SK-N-SH (cell line): ENCODE measurements around the gene IFIT5.

Experiments
- EP300 ChIP-seq, 2 experiments: IDR thresholded peaks; 2 replicates each; pipeline versions ENCODE4 v1.4.0 to v1.6.1; 2012; ENCODE audit warnings: borderline replicate concordance in 1 of 2, low read depth in 1 of 2, low read length in 1 of 2
- EZH2phosphoT487 ChIP-seq: fragments of 200-600 bp; sonication (generic); IDR thresholded peaks from 2 replicates; pipeline ENCODE4 v1.6.1; 2017; ENCODE audit warnings: low read depth, mixed run types, mild to moderate bottlenecking, antibody characterized with exemption, moderate library complexity, borderline replicate concordance
- FOSL2 ChIP-seq: IDR thresholded peaks from 2 replicates; pipeline ENCODE4 v1.4.0; 2012; ENCODE audit warnings: low read depth, mild to moderate bottlenecking, moderate library complexity, borderline replicate concordance
- GABPA ChIP-seq: IDR thresholded peaks from 2 replicates; pipeline ENCODE4 v1.4.0; 2012; ENCODE audit warnings: low read depth, mild to moderate bottlenecking
- GATA2 ChIP-seq: sonication (generic); formaldehyde crosslinking; IDR thresholded peaks from 2 replicates; pipeline ENCODE4 v1.5.0; 2020; ENCODE audit warnings: mild to moderate bottlenecking, missing genetic modification reagents
- MEF2A ChIP-seq: IDR thresholded peaks from 2 replicates; pipeline ENCODE4 v1.4.0; 2012; ENCODE audit warnings: low read depth, borderline replicate concordance
- POLR2AphosphoS5 ChIP-seq: IDR thresholded peaks from 2 replicates; pipeline ENCODE4 v1.6.1; 2012; ENCODE audit warnings: low read depth, low read length
- RCOR1 ChIP-seq: fragments of 150-350 bp; IDR thresholded peaks from 2 replicates; pipeline ENCODE4 v1.6.1; 2017; ENCODE audit warnings: antibody characterized with exemption, low read length
- YY1 ChIP-seq: IDR thresholded peaks from 2 replicates; pipeline ENCODE4 v1.4.0; 2012; ENCODE audit warnings: low read depth, mild to moderate bottlenecking
- TF ChIP-seq, protein P1 (sequence below): IDR thresholded peaks from 2 replicates; pipeline ENCODE4 v1.4.0; 2012; ENCODE audit warnings: low read depth
- TF ChIP-seq, protein P2 (sequence below): fragments of 200-600 bp; sonication (generic); IDR thresholded peaks from 2 replicates; pipeline ENCODE4 v1.6.1; 2017; ENCODE audit warnings: antibody characterized with exemption, mild to moderate bottlenecking, moderate library complexity
- TF ChIP-seq, protein P3 (sequence below): IDR thresholded peaks from 2 replicates; pipeline ENCODE4 v1.6.1; 2012; ENCODE audit warnings: mild to moderate bottlenecking, low read depth, low read length, moderate library complexity
- TF ChIP-seq, protein P4 (sequence below): IDR thresholded peaks from 2 replicates; pipeline ENCODE4; 2012

DNA sequence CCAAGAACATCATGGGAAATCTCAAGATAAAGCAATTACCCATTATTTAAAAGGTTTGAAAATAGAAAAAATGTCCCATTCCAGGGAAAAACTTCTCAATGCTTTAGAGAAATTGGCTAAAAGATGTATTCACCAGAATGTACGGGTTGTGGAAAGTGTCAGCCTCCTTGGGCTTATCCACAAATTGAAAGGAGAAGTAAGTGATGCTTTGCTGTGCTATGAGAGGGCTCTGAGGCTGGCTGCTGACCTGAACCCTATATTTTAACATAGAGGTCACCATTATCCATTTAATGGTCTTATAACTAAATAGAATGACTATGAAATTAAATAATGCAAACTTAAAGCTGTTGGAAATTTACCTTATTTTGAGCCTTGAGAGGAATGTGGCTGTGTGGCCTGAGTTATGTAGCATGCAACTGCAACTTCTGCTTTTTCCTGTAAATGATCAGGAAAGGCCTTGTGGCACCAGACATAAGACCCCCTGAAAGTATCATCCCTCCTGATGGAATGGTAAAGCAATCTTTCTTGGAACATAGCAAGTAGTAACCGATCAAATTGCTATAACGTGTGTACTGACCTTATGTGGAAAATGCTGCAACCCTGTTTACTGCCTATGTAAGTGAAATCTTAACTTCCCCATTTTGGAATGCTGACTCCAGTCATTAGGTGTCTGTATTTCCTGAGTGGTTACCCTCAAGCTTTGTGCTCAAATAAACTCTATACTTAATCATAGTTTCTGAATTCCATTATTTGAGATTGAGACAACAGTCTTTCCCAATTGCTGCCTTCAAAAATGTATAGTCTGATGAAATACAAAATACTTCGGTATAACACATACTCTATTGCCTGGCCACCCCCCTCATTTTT is 29.7 kb upstream of the IFIT5 start:
- TF ChIP-seq, protein P1, sequence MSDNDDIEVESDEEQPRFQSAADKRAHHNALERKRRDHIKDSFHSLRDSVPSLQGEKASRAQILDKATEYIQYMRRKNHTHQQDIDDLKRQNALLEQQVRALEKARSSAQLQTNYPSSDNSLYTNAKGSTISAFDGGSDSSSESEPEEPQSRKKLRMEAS: no peak
- TF ChIP-seq POLR2AphosphoS5: no peak
- no peak for TF ChIP-seq MEF2A
- TF ChIP-seq, protein P2, sequence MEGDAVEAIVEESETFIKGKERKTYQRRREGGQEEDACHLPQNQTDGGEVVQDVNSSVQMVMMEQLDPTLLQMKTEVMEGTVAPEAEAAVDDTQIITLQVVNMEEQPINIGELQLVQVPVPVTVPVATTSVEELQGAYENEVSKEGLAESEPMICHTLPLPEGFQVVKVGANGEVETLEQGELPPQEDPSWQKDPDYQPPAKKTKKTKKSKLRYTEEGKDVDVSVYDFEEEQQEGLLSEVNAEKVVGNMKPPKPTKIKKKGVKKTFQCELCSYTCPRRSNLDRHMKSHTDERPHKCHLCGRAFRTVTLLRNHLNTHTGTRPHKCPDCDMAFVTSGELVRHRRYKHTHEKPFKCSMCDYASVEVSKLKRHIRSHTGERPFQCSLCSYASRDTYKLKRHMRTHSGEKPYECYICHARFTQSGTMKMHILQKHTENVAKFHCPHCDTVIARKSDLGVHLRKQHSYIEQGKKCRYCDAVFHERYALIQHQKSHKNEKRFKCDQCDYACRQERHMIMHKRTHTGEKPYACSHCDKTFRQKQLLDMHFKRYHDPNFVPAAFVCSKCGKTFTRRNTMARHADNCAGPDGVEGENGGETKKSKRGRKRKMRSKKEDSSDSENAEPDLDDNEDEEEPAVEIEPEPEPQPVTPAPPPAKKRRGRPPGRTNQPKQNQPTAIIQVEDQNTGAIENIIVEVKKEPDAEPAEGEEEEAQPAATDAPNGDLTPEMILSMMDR: no peak
- TF ChIP-seq RCOR1: no peak
- TF ChIP-seq, protein P3, sequence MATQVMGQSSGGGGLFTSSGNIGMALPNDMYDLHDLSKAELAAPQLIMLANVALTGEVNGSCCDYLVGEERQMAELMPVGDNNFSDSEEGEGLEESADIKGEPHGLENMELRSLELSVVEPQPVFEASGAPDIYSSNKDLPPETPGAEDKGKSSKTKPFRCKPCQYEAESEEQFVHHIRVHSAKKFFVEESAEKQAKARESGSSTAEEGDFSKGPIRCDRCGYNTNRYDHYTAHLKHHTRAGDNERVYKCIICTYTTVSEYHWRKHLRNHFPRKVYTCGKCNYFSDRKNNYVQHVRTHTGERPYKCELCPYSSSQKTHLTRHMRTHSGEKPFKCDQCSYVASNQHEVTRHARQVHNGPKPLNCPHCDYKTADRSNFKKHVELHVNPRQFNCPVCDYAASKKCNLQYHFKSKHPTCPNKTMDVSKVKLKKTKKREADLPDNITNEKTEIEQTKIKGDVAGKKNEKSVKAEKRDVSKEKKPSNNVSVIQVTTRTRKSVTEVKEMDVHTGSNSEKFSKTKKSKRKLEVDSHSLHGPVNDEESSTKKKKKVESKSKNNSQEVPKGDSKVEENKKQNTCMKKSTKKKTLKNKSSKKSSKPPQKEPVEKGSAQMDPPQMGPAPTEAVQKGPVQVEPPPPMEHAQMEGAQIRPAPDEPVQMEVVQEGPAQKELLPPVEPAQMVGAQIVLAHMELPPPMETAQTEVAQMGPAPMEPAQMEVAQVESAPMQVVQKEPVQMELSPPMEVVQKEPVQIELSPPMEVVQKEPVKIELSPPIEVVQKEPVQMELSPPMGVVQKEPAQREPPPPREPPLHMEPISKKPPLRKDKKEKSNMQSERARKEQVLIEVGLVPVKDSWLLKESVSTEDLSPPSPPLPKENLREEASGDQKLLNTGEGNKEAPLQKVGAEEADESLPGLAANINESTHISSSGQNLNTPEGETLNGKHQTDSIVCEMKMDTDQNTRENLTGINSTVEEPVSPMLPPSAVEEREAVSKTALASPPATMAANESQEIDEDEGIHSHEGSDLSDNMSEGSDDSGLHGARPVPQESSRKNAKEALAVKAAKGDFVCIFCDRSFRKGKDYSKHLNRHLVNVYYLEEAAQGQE: no peak
- TF ChIP-seq EZH2phosphoT487: no peak
- no peak for TF ChIP-seq FOSL2
- no peak for TF ChIP-seq GATA2 (CRISPR knock-in tag)
- TF ChIP-seq EP300 (IDR thresholded peaks at IDR 0.05; ENCODE audit: borderline replicate concordance in 1 of 2, low read depth in 1 of 2, low read length in 1 of 2): no peak
- TF ChIP-seq, protein P4, sequence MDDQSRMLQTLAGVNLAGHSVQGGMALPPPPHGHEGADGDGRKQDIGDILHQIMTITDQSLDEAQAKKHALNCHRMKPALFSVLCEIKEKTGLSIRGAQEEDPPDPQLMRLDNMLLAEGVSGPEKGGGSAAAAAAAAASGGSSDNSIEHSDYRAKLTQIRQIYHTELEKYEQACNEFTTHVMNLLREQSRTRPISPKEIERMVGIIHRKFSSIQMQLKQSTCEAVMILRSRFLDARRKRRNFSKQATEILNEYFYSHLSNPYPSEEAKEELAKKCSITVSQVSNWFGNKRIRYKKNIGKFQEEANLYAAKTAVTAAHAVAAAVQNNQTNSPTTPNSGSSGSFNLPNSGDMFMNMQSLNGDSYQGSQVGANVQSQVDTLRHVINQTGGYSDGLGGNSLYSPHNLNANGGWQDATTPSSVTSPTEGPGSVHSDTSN: no peak
- no peak for TF ChIP-seq GABPA
- no peak for TF ChIP-seq YY1
